ENCODE data around the gene GALNT9.
A peak's percentile ranks its signal among the peaks of the same experiment; 100 is the strongest.
"Not testable (repeated sequence)": the region's sequence is repeated elsewhere in the genome, so short reads cannot be mapped to it uniquely, and the experiment has no call there.

The GALNT9 gene

GRCh38 chr12:132229193-132229760 is 100.1 kb downstream of the GALNT9 start:
- no peak for DNase-seq (ENCODE audit: low read depth)

- no peak for DNase-seq (ENCODE audit: low read depth)
These were observed 100.8 kb downstream of the GALNT9 start for GRCh38 chr12:132228476-132229192.

GRCh38 chr12:132227782-132228475 is 101.5 kb downstream of the GALNT9 start:
- no peak for DNase-seq (ENCODE audit: low read depth)

GRCh38 chr12:132227118-132227517 is 102.3 kb downstream of the GALNT9 start:
- DNase-seq (ENCODE audit: low read depth): no peak

GRCh38 chr12:132226604-132227003 is 102.8 kb downstream of the GALNT9 start:
- DNase-seq (ENCODE audit: low read depth): no peak

- DNase-seq (ENCODE audit: low read depth): no peak
These were observed 104.2 kb downstream of the GALNT9 start for GRCh38 chr12:132225214-132225613.

GRCh38 chr12:132224484-132224883 is 104.9 kb downstream of the GALNT9 start:
- DNase-seq (ENCODE audit: low read depth): no peak

GRCh38 chr12:132222808-132223173 is 106.6 kb downstream of the GALNT9 start:
- no peak for DNase-seq (ENCODE audit: low read depth)

GRCh38 chr12:132222096-132222807 is 107.1 kb downstream of the GALNT9 start:
- no peak for DNase-seq (ENCODE audit: low read depth)

GRCh38 chr12:132219761-132220160 is 109.6 kb downstream of the GALNT9 start:
- not testable (repeated sequence) for DNase-seq (ENCODE audit: low read depth)

GRCh38 chr12:132219323-132219722 is 110.1 kb downstream of the GALNT9 start:
- DNase-seq (ENCODE audit: low read depth): no peak

- DNase-seq (ENCODE audit: low read depth): peak; percentile 11
These were observed 110.5 kb downstream of the GALNT9 start for GRCh38 chr12:132218915-132219314.

GRCh38 chr12:132218527-132218875 is 110.9 kb downstream of the GALNT9 start:
- DNase-seq (ENCODE audit: low read depth): no peak

GRCh38 chr12:132217800-132218526 is 111.4 kb downstream of the GALNT9 start:
- no peak for DNase-seq (ENCODE audit: low read depth)

- no peak for DNase-seq (ENCODE audit: low read depth)
These were observed 112.0 kb downstream of the GALNT9 start for GRCh38 chr12:132217371-132217770.

- DNase-seq (ENCODE audit: low read depth): no peak
These were observed 112.9 kb downstream of the GALNT9 start for GRCh38 chr12:132216354-132216987.

- DNase-seq (ENCODE audit: low read depth): no peak
These were observed 113.9 kb downstream of the GALNT9 start for GRCh38 chr12:132215299-132215989.

GRCh38 chr12:132214891-132215290 is 114.5 kb downstream of the GALNT9 start:
- DNase-seq (ENCODE audit: low read depth): no peak

GRCh38 chr12:132214161-132214476 is 115.3 kb downstream of the GALNT9 start:
- no peak for DNase-seq (ENCODE audit: low read depth)

- DNase-seq (ENCODE audit: low read depth): no peak
These were observed 115.8 kb downstream of the GALNT9 start for GRCh38 chr12:132213359-132214160.
